HepG2 (cell line): ENCODE measurements around the gene LRRC8D. TPM values are rescaled to one million over a fixed set of nuclear protein-coding genes. Genes with fewer than 3 reads are reported as not detected.

Experiments
- CHD2 ChIP-seq: IDR thresholded peaks from 2 replicates; pipeline ENCODE4 v1.6.1; 2011; ENCODE audit warnings: low read depth, low read length, improper control_type of control experiment
- CTCF ChIP-seq: sonication (generic); formaldehyde crosslinking; IDR thresholded peaks from 2 replicates; pipeline ENCODE4 v1.5.0; 2020; ENCODE audit warnings: mild to moderate bottlenecking, missing genetic modification reagents, moderate library complexity
- ETV5 ChIP-seq: IDR thresholded peaks from 2 replicates; pipeline ENCODE4 v1.6.1; 2018; ENCODE audit warnings: missing biosample characterization, missing genetic modification reagents, inconsistent platforms, borderline replicate concordance
- FOXC1 ChIP-seq: sonication (generic); formaldehyde crosslinking; IDR thresholded peaks from 2 replicates; pipeline ENCODE4 v1.8.0; 2022; ENCODE audit warnings: mild to moderate bottlenecking, missing genetic modification reagents, borderline replicate concordance
- HMG20B ChIP-seq: conservative IDR thresholded peaks from 2 replicates; pipeline ENCODE4 v1.6.1; 2016; ENCODE audit warnings: missing genetic modification reagents, missing compliant biosample characterization
- IKZF1 ChIP-seq: fragments of 450-650 bp; IDR thresholded peaks from 2 replicates; pipeline ENCODE4 v1.7.1; 2016
- MAZ ChIP-seq, 2 experiments: sonication (generic) in 1 of 2; formaldehyde crosslinking in 1 of 2; IDR thresholded peaks; 2 replicates each; pipeline versions ENCODE4 v1.5.0 to v1.6.1; 2012 to 2020; ENCODE audit warnings: low read depth in 2 of 2, mild to moderate bottlenecking in 2 of 2, borderline replicate concordance in 1 of 2, improper control_type of control experiment in 1 of 2, low read length in 1 of 2, missing genetic modification reagents in 1 of 2, moderate library complexity in 1 of 2
- MEIS1 ChIP-seq: sonication (generic); formaldehyde crosslinking; IDR thresholded peaks from 2 replicates; pipeline ENCODE4 v1.9.0; 2021; ENCODE audit warnings: mild to moderate bottlenecking, missing genetic modification reagents, moderate library complexity, borderline replicate concordance
- MZF1 ChIP-seq: sonication (generic); formaldehyde crosslinking; IDR thresholded peaks from 2 replicates; pipeline ENCODE4 v1.8.1; 2023; ENCODE audit warnings: mild to moderate bottlenecking, missing genetic modification reagents, borderline replicate concordance
- NR2F6 ChIP-seq, 2 experiments: IDR thresholded peaks; 2 replicates each; pipeline ENCODE4 v1.6.1; 2016; ENCODE audit warnings: antibody characterized with exemption in 1 of 2, mild to moderate bottlenecking in 1 of 2
- RAD21 ChIP-seq: fragments of 450-650 bp; formaldehyde crosslinking; IDR thresholded peaks from 2 replicates; pipeline ENCODE4 v1.5.0; 2020; ENCODE audit warnings: mild to moderate bottlenecking
- RCOR2 ChIP-seq: IDR thresholded peaks from 2 replicates; pipeline ENCODE4 v1.6.1; 2016; ENCODE audit warnings: missing biosample characterization, missing genetic modification reagents
- TFDP1 ChIP-seq: IDR thresholded peaks from 2 replicates; pipeline ENCODE4 v1.6.1; 2016; ENCODE audit warnings: missing compliant biosample characterization, missing genetic modification reagents, borderline replicate concordance
- ZBTB4 ChIP-seq: sonication (generic); formaldehyde crosslinking; IDR thresholded peaks from 2 replicates; pipeline ENCODE4 v1.4.0; 2020; ENCODE audit warnings: missing genetic modification reagents, mild to moderate bottlenecking, borderline replicate concordance
- ZFX ChIP-seq: sonication (generic); formaldehyde crosslinking; IDR thresholded peaks from 2 replicates; pipeline ENCODE4 v1.4.0; 2020; ENCODE audit warnings: mild to moderate bottlenecking, low read depth, missing genetic modification reagents, moderate library complexity
- ZNF121 ChIP-seq: sonication (generic); formaldehyde crosslinking; IDR thresholded peaks from 2 replicates; pipeline ENCODE4 v1.5.0; 2020; ENCODE audit warnings: mild to moderate bottlenecking, missing genetic modification reagents
- ZNF281 ChIP-seq: sonication (generic); formaldehyde crosslinking; IDR thresholded peaks from 2 replicates; pipeline ENCODE4 v1.4.0; 2020; ENCODE audit warnings: missing genetic modification reagents, borderline replicate concordance
- ZNF343 ChIP-seq: sonication (generic); formaldehyde crosslinking; IDR thresholded peaks from 2 replicates; pipeline ENCODE4 v1.4.0; 2020; ENCODE audit warnings: mild to moderate bottlenecking, missing genetic modification reagents
- ZNF644 ChIP-seq: IDR thresholded peaks from 2 replicates; pipeline ENCODE4 v1.6.1; 2016; ENCODE audit warnings: low read depth
- polyA plus RNA-seq, 8 experiments: library from polyadenylated mRNA; depleted of rRNA in 3 of 8; stranded (reverse) in 7 of 8; unstranded in 1 of 8; fragments of >200 nt; fragmentation: Illumina TruSeq in 4 of 8; extraction: Trizol in 4 of 8; gene quantifications; 2 replicates each; pipeline versions ENCODE4 v1.2.1 to v1.2.3, GENCODE V29; 2011 to 2016; ENCODE audit warnings: low read depth in 4 of 8, missing spikeins in 1 of 8, mixed read lengths in 1 of 8; ENCODE audit not compliant: insufficient read depth in 1 of 8
- total RNA-seq, 5 experiments: library from RNA; depleted of rRNA; stranded (reverse); fragments of >200 nt; fragmentation: Illumina TruSeq; extraction: Trizol; gene quantifications; 2 replicates each; pipeline ENCODE4 v1.2.3, GENCODE V29; 2016; ENCODE audit warnings: low read depth in 1 of 5

LRRC8D gene
- total and polyA plus RNA-seq, 2 of the 13 experiments (the other 11 are each of a cell fraction or from before 2014, with no cell fraction given) = 29.9 to 45.5 TPM

GRCh38 chr1:89843273-89844130, 22.7 kb downstream of the LRRC8D start (continued):
- TF ChIP-seq CTCF (peak; percentile 68; the same call in 1 of the 2 replicates), IKZF1 (no peak), MAZ (IDR thresholded peaks at IDR 0.05; ENCODE audit: borderline replicate concordance, low read depth, low read length) (no peak), MAZ (CRISPR knock-in tag; IDR thresholded peaks at IDR 0.05; ENCODE audit: low read depth) (no peak), FOXC1 (CRISPR knock-in tag) (peak; percentile 52; the same call in 1 of the 2 replicates), NR2F6 (IDR thresholded peaks at IDR 0.05) (no peak), NR2F6 (CRISPR knock-in tag; IDR thresholded peaks at IDR 0.05) (no peak), ZFX (CRISPR knock-in tag) (peak; percentile 20), RCOR2 (CRISPR knock-in tag) (no peak), ZNF281 (CRISPR knock-in tag) (peak; percentile 13; the same call in 1 of the 2 replicates), RAD21 (CRISPR knock-in tag) (peak; percentile 70), HMG20B (CRISPR knock-in tag) (no peak), MZF1 (CRISPR knock-in tag) (no peak), ZNF644 (CRISPR knock-in tag) (no peak), ZNF121 (CRISPR knock-in tag) (no peak), ZNF343 (no peak), TFDP1 (CRISPR knock-in tag) (peak; percentile 45; the same call in 1 of the 2 replicates), CHD2 (no peak), ETV5 (no peak; the same call in 1 of the 2 replicates), ZBTB4 (no peak), MEIS1 (CRISPR knock-in tag) (0 out of 2 replicates have a peak, but pooled peaks have one; percentile 17)
